ENCODE results near the gene KAT8.
A peak's percentile ranks its signal among the peaks of the same experiment; 100 is the strongest.

The KAT8 gene

GRCh38 chr16:31108035-31108793, 9.2 kb upstream of the KAT8 start, which contains the start of gene BCKDK:
BCKDK (plus strand) TSS chr16:31108386; CDS start chr16:31109224, 838 bp downstream.
- DNase-seq (ENCODE audit: low read depth) = peak; percentile 59

- DNase-seq (ENCODE audit: low read depth) = no peak
These were observed 8.5 kb upstream of the KAT8 start for GRCh38 chr16:31108794-31109558.

GRCh38 chr16:31109622-31110021, 7.8 kb upstream of the KAT8 start:
- DNase-seq (ENCODE audit: low read depth) = no peak

GRCh38 chr16:31110106-31111034, 7.1 kb upstream of the KAT8 start:
- DNase-seq (ENCODE audit: low read depth) = no peak

- no peak for DNase-seq (ENCODE audit: low read depth)
These were observed 5.5 kb upstream of the KAT8 start for GRCh38 chr16:31111881-31112466.

GRCh38 chr16:31112711-31113110, 4.8 kb upstream of the KAT8 start:
- DNase-seq (ENCODE audit: low read depth) = no peak

- DNase-seq (ENCODE audit: low read depth) = no peak
These were observed 4.0 kb upstream of the KAT8 start for GRCh38 chr16:31113121-31114120.

GRCh38 chr16:31114468-31114867, 3.0 kb upstream of the KAT8 start:
- no peak for DNase-seq (ENCODE audit: low read depth)

- DNase-seq (ENCODE audit: low read depth) = peak; percentile 92
These were observed 1.0 kb downstream of the KAT8 start for GRCh38 chr16:31118223-31119155.

- no peak for DNase-seq (ENCODE audit: low read depth)
These were observed 2.7 kb downstream of the KAT8 start for GRCh38 chr16:31120129-31120528.

GRCh38 chr16:31125844-31126243, 8.4 kb downstream of the KAT8 start:
- no peak for DNase-seq (ENCODE audit: low read depth)

GRCh38 chr16:31127182-31127581, 9.7 kb downstream of the KAT8 start:
- no peak for DNase-seq (ENCODE audit: low read depth)

- DNase-seq (ENCODE audit: low read depth) = no peak
These were observed 11.5 kb downstream of the KAT8 start for GRCh38 chr16:31128711-31129567.

GRCh38 chr16:31129568-31130335, 12.3 kb downstream of the KAT8 start:
- DNase-seq (ENCODE audit: low read depth) = no peak

GRCh38 chr16:31130336-31130891, 12.9 kb downstream of the KAT8 start:
- DNase-seq (ENCODE audit: low read depth) = no peak

GRCh38 chr16:31130899-31131298, 13.4 kb downstream of the KAT8 start:
- no peak for DNase-seq (ENCODE audit: low read depth)

GRCh38 chr16:31131416-31131815, 14.0 kb downstream of the KAT8 start:
- no peak for DNase-seq (ENCODE audit: low read depth)
